ENCODE measurements around the gene PDLIM5.

Gene PDLIM5

GRCh38 chr4:94434505-94434904 is 17.2 kb upstream of the PDLIM5 start:
- TF ChIP-seq CTCF (IDR thresholded peaks at IDR 0.05) = no peak
- no peaks in the 10 kb centered on the region for H3K4me1 ChIP-seq
- no peak overlapping the region for H3K4me2 ChIP-seq (ENCODE audit: low read length)
- no peak overlapping the region for H3K4me3 ChIP-seq (ENCODE audit: low read depth, low read length)
- H3K79me2 ChIP-seq = no peaks in the 10 kb centered on the region
- no peaks in the 10 kb centered on the region for H3K27me3 ChIP-seq (ENCODE audit: control insufficient read depth, insufficient read depth, low read length)
- H3K36me3 ChIP-seq (ENCODE audit: control insufficient read depth, insufficient read depth, low read length) = no peaks in the 10 kb centered on the region
- H3K9me3 ChIP-seq (ENCODE audit: control insufficient read depth, low read length) = no peaks in the 10 kb centered on the region
- no peak overlapping the region for H3K27ac ChIP-seq
- H3K9ac ChIP-seq = no peak overlapping the region
- H2AFZ ChIP-seq = no peak overlapping the region

DNA sequence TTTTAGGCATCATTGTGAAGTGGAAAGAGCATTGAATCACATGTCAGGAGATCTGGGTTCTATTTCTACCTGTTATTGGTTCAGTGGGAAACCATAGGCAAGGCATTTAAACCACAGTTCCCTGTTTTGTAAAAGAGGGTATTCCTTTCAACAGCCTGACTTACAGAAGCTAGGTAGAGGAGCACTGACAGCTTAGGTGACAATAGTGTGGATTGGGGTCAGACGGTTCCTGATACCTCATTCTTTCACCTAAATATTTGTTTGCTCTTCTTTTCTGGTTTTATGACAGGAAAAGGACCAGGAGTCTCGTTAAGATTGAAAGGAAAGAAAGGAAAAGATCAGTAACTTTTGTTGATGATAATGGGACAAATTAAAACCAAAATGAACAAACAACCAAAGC is 15.9 kb upstream of the PDLIM5 start:
- H3K4me1 ChIP-seq = no peaks in the 10 kb centered on the region
- H3K36me3 ChIP-seq (ENCODE audit: control insufficient read depth, insufficient read depth, low read length) = no peaks in the 10 kb centered on the region
- H2AFZ ChIP-seq = no peak overlapping the region
- no peaks in the 10 kb centered on the region for H3K9me3 ChIP-seq (ENCODE audit: control insufficient read depth, low read length)
- H3K27me3 ChIP-seq (ENCODE audit: control insufficient read depth, insufficient read depth, low read length) = no peaks in the 10 kb centered on the region
- no peak overlapping the region for H3K4me2 ChIP-seq (ENCODE audit: low read length)
- H3K9ac ChIP-seq = no peak overlapping the region
- no peak overlapping the region for H3K27ac ChIP-seq
- H3K79me2 ChIP-seq = no peaks in the 10 kb centered on the region
- H3K4me3 ChIP-seq (ENCODE audit: low read depth, low read length) = no peak overlapping the region
- TF ChIP-seq CTCF (IDR thresholded peaks at IDR 0.05) = no peak

- no peak for TF ChIP-seq CTCF (IDR thresholded peaks at IDR 0.05)
- Histone ChIP-seq H3K4me1 (no peaks in the 10 kb centered on the region), H3K4me2 (ENCODE audit: low read length) (no peak overlapping the region), H3K27ac (no peak overlapping the region), H3K27me3 (ENCODE audit: control insufficient read depth, insufficient read depth, low read length) (no peaks in the 10 kb centered on the region), H2AFZ (no peak overlapping the region), H3K4me3 (ENCODE audit: low read depth, low read length) (no peak overlapping the region), H3K9me3 (ENCODE audit: control insufficient read depth, low read length) (no peaks in the 10 kb centered on the region), H3K79me2 (no peaks in the 10 kb centered on the region), H3K36me3 (ENCODE audit: control insufficient read depth, insufficient read depth, low read length) (no peaks in the 10 kb centered on the region), H3K9ac (no peak overlapping the region)
Observed at GRCh38 chr4:94436512-94436911, 15.2 kb upstream of the PDLIM5 start.

DNA sequence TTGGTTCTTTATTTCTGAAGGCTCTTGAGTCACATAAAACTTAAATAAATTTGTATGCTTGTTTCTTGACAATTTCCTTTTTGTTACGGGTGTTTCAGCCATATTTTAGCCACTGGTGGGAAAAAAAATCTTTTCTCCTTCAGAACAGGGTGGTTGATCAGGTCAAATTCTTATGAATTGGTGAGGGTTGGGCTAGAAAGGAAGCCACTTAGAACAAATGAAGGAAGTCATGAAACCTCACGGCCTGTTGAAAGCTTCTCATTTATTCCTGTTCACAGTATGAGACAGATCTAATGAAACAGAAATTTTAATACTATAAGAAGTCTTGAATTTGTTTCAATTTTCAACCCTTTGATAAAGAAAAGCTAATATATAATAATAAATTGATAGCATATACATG is 12.1 kb upstream of the PDLIM5 start:
- H3K9me3 ChIP-seq (ENCODE audit: control insufficient read depth, low read length) = no peaks in the 10 kb centered on the region

More for the DNA sequence above, 12.1 kb upstream of the PDLIM5 start:
- Histone ChIP-seq H3K4me2 (ENCODE audit: low read length) (no peak overlapping the region), H3K27ac (no peak overlapping the region), H3K36me3 (ENCODE audit: control insufficient read depth, insufficient read depth, low read length) (no peaks in the 10 kb centered on the region), H3K27me3 (ENCODE audit: control insufficient read depth, insufficient read depth, low read length) (no peaks in the 10 kb centered on the region), H3K4me1 (no peaks in the 10 kb centered on the region), H2AFZ (no peak overlapping the region), H3K4me3 (ENCODE audit: low read depth, low read length) (no peak overlapping the region), H3K9ac (no peak overlapping the region), H3K79me2 (no peaks in the 10 kb centered on the region)
- TF ChIP-seq CTCF (IDR thresholded peaks at IDR 0.05) = no peak

Data from parathyroid adenoma (tissue), 2 donors.